Breast epithelium (tissue), 3 donors: Measurements from ENCODE around the gene SHROOM1.
"Not testable (repeated sequence)": the region's sequence is repeated elsewhere in the genome, so short reads cannot be mapped to it uniquely, and the experiment has no call there.

Experiments used
- CTCF ChIP-seq, 3 donors: fragments of 450-650 bp; IDR thresholded peaks; one replicate each; pipeline ENCODE4 v1.5.1; 2016 to 2017; ENCODE audit warnings: antibody characterized with exemption in 3 of 3, mild to moderate bottlenecking in 3 of 3, moderate library complexity in 3 of 3
- POLR2A ChIP-seq: fragments of 450-650 bp; IDR thresholded peaks from one replicate; pipeline ENCODE4 v1.6.1; 2016; ENCODE audit warnings: antibody characterized with exemption, mild to moderate bottlenecking, moderate library complexity
- POLR2AphosphoS5 ChIP-seq, 3 donors: sonication (generic); formaldehyde crosslinking; IDR thresholded peaks; one replicate each; pipeline ENCODE4 v1.6.1; 2017; ENCODE audit warnings: antibody characterized with exemption in 3 of 3

GRCh38 chr5:132806804-132807162, 23.7 kb downstream of the SHROOM1 start:
- TF ChIP-seq CTCF (IDR thresholded peaks at IDR 0.05); POLR2A; POLR2AphosphoS5 (IDR thresholded peaks at IDR 0.05): not testable (repeated sequence)
